Stimulated activated CD8-positive, alpha-beta memory T cell treated with anti-CD3 and anti-CD28 coated beads, Interleukin-4, amount 100 ng/mL, for 48 hours (primary cell): ENCODE data around the gene SET.
"Not testable (repeated sequence)": the region's sequence is repeated elsewhere in the genome, so short reads cannot be mapped to it uniquely, and the experiment has no call there.

Experiments
- DNase-seq: peaks from one replicate; pipeline ENCODE4 v3.0.0-alpha.2; 2020

SET gene

GRCh38 chr9:128689293-128689774, 312 bp downstream of the SET start:
- DNase-seq, result peak; percentile 65

- peak; percentile 55 for DNase-seq
Observed at GRCh38 chr9:128689820-128690683, 1.0 kb downstream of the SET start.

DNA sequence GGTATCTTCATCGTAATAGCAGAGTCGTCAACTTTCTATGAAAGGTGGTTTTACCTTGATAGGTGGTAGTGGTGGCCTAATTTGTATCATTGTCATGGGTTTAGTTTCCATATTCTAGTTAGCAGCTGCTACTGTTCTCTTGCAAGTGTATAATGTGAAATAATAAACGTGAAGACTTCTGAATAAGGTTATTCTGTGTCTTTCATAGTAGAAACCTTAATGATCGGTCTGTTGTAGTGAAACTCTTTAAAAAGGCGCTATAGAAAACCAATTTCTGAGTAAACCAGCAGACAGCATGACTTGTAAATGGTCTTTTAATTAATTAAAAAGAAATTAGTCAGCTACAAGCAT, 1.6 kb downstream of the SET start:
- DNase-seq, result no peak

DNA sequence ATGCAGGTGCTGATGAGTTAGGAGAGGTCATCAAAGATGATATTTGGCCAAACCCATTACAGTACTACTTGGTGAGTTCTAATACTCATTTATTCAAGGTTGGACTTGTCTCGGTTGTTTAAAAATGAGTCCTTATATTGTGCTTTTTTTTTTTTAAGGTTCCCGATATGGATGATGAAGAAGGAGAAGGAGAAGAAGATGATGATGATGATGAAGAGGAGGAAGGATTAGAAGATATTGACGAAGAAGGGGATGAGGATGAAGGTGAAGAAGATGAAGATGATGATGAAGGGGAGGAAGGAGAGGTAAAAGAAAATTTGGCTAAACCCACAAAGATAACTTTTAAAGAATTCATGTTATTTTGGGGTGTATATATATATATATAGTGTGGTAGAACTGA, 4.7 kb downstream of the SET start:
- DNase-seq, result not testable (repeated sequence)

DNA sequence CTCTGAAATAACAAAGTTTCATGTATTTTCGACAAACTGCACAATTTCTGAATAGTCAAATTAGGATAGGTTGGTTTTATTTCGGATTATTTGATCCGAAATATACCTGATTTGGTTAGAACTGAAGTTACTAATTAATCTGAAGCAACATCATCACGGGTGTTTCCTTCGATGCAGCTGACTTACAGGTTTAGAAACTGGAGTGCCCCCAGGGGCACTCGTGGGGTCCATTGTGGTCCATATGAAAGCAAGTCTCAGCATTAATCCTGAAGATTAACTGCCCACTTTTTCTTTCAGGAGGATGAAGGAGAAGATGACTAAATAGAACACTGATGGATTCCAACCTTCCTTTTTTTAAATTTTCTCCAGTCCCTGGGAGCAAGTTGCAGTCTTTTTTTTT, 5.3 kb downstream of the SET start:
- DNase-seq, result no peak

GRCh38 chr9:128696923-128697707, 8.1 kb downstream of the SET start:
- no peak for DNase-seq

DNA sequence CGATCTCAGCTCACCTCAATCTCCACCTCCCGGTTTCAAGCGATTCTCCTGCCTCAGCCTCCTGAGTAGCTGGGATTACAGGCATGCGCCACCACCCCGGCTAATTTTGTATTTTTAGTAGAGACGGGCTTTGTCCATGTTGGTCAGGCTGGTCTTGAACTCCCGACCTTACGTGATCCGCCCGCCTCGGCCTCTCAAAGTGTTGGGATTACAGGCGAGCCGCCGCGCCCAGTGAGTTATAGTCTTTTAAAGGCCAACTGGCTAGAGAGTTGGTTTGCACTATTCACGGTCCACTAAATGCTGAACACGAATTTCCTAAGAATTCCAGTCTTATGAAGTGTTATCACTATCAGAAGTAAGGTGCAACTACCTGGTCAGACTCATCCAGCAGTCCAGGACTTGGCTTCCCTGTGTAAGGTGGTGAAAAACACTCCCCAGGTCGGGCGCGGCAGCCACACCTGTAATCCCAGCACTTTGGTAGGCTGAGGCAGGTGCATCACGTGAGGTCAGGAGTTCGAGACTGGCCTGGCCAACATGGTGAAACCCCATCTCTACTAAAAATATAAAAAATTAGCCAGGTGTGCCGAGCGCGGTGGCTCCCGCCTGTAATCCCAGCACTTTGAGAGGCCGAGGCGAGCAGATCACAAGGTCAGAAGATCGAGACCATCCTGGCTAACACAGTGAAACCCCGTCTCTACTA, 10.2 kb downstream of the SET start:
- not testable (repeated sequence) for DNase-seq

DNA sequence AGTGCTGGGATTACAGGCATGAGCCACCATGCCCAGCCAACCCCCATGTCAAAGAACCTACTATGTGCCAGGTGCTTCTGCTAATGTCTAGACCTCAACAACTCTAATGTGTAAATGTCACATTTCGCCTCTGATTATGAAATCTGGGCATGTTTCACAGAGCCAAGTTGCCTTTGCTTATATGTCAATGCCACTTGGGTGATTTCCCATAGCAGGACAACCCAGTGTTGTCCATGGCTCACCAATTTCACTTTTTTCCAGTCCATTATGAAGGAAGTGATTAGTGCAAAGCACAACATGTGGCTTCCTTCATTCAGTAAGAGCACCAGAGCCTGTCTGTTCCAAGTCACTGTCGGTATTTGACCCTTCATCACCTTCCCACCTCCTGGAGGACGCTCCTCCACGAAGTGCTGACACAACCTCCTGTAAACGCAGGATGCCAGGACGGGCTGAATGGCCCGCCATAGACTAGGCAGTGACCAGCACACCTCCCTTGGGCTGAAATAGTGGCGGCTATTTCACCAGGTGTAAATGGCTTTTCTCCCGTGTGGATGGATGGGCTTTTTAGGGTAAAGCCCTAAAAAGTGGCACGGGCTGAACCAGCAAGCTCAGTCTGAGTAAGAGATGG, 12.3 kb downstream of the SET start:
- DNase-seq, result no peak

GRCh38 chr9:128702445-128702948, 13.5 kb downstream of the SET start, which contains the start of gene PKN3:
PKN3 (plus strand) TSS chr9:128702503; CDS start chr9:128702916, 413 bp downstream.
- DNase-seq, result peak; percentile 97

DNA sequence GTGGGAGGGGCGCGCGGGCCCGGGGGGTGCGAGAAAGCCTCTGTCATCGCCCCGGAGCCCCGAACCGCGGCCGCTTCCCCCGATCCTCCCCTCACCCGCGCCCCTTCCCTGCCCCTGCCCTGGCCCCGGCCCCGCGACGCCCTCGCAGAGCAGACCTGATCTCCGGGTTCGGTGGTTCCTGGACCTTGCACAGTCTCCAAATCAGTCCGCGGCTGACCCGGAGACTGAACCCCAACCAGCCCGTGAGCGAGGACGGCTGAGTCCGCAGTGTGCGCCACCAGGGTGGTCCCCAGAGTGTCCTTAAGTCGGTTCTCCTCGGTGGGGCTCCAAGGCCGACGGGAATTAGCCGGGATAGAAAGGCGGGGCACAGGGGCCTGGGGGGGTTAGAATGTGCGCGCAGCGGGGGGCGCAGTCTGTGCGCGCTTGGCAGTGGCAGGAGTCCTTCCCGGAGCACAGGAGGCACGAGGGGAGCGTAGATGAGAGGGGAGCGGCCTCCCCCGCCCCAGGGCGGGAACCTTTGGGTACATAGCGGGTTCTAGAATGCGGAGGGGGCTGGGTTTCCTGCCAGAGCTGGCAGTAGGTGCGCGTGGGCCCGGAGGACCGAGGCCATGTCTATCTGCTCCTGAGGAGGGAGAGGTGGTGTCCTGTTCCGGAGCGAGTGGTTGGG, 14.1 kb downstream of the SET start:
- DNase-seq, result peak; percentile 57

GRCh38 chr9:128703616-128704355, 14.8 kb downstream of the SET start:
- no peak for DNase-seq

- no peak for DNase-seq
Observed at GRCh38 chr9:128704356-128704670, 15.3 kb downstream of the SET start.

- DNase-seq, result no peak
Observed at GRCh38 chr9:128705051-128705965, 16.3 kb downstream of the SET start.

DNA sequence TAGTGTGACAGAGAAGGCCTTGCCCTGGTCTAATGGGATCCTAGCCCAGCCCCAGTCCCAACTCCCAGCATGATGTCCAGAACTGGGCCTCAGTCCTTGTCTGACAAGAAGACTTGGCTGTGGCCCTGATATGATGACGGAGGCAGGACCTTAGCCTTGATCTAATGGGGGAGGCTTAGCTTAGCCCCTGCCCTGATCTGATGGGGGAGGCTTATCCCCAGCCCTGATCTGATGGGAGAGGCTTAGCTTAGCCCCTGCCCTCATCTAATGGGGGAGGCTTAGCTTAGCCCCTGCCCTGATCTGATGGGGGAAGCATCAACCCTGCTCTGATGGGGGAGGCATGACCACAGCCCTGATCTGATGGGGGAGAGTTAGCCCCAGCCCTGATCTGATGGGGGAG, 17.0 kb downstream of the SET start:
- DNase-seq, result no peak

GRCh38 chr9:128706671-128707381, 17.8 kb downstream of the SET start:
- DNase-seq, result no peak

DNA sequence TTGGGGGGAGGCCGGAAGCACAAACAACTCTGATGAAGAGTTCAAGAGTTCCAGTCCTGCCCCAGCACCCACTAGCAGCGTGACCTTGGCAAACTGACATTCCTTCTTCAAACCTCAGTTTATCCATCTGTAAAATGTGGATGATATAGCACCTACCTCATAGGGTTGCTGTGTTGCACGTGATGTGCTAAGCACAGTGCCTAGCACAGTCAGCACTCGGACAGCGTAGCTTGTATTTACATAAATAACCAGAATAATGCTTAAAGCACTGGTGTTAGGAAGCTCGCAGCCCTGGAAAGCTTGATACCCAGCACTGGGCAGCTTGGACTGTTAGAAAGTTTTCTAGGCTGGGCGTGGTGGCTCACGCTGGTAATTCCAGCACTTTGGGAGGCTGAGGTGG, 18.4 kb downstream of the SET start:
- no peak for DNase-seq

DNA sequence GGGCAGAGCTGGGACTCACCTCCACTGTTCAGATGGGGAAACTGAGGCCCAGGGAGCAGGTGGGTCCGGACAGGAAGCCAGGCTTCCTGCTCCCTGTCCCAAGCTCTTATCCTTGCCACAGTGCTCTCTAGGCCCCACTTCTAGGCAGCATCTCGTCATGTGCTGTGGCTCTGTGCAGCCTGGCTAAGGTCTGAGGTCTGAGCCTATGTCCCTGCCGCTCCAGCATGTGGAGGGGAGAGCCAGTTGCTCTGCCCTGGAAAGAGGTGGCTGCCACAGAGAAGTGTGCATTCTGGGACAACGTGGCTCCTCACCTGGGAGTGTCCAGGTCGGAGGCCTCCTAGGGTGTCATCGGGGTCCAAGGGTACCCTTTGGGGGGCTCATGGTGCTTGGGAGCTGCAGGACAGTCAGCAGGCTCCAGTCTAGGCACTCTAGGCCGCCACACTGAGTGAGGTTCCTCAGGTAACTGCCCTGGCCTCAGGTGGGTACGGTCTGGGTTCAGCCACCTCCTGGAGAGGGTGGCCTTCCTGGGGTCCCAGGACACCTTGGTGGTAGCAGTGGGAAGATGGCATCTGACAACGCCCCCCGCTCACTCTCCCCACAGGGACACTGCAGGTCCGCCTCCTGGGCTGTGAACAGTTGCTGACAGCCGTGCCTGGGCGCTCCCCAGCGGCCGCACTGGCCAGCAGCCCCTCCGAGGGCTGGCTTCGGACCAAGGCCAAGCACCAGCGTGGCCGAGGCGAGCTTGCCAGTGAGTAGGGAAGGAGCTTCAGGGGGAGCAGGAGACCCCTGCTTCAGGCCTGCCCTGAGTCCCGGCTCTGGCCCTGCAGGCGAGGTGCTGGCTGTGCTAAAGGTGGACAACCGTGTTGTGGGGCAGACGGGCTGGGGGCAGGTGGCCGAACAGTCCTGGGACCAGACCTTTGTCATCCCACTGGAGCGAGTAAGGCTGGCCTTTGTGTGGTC, 23.7 kb downstream of the SET start:
- DNase-seq, result no peak

GRCh38 chr9:128713411-128713780, 24.4 kb downstream of the SET start:
- DNase-seq, result no peak
